HG03103 (cell line): Measurements from ENCODE around the gene ANXA7.
A peak's percentile ranks its signal among the peaks of the same experiment; 100 is the strongest.
"Not testable (repeated sequence)": the region's sequence is repeated elsewhere in the genome, so short reads cannot be mapped to it uniquely, and the experiment has no call there.

Experiments
- ATAC-seq: cut with Tn5 transposase; IDR thresholded peaks from one replicate; pipeline ENCODE4 v1.9.1; 2021; ENCODE audit warnings: low read depth; ENCODE audit not compliant: unreplicated experiment

ANXA7 gene

GRCh38 chr10:73408978-73409521 lies 4.8 kb downstream of the ANXA7 start:
- no peak for ATAC-seq

GRCh38 chr10:73408061-73408460 lies 5.8 kb downstream of the ANXA7 start:
- ATAC-seq = no peak

DNA sequence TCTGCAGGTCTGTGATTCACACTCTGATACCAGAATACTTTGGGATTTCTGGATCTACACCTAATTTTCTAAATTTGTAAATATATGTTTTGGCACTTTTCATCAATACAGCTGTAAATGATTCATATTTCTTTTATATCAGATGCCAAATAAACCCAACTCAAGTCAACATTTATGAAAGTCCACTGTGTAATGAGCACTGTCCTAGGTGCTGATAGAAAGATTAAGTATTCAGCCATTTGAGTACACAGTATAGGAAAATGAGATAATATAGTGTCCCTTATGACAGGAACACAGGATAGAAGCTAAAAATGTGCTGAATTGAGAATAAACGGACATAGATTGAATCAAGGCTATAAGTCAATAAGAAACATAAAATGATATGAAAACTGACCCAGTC lies 6.4 kb downstream of the ANXA7 start:
- ATAC-seq = no peak

GRCh38 chr10:73406846-73407245 lies 7.0 kb downstream of the ANXA7 start:
- ATAC-seq = no peak

GRCh38 chr10:73405556-73405955 lies 8.3 kb downstream of the ANXA7 start:
- no peak for ATAC-seq

- no peak for ATAC-seq
Observed at GRCh38 chr10:73404690-73405089, 9.2 kb downstream of the ANXA7 start.

GRCh38 chr10:73401636-73402035 lies 12.2 kb downstream of the ANXA7 start:
- no peak for ATAC-seq

- ATAC-seq = no peak
Observed at GRCh38 chr10:73399063-73399462, 14.8 kb downstream of the ANXA7 start.

DNA sequence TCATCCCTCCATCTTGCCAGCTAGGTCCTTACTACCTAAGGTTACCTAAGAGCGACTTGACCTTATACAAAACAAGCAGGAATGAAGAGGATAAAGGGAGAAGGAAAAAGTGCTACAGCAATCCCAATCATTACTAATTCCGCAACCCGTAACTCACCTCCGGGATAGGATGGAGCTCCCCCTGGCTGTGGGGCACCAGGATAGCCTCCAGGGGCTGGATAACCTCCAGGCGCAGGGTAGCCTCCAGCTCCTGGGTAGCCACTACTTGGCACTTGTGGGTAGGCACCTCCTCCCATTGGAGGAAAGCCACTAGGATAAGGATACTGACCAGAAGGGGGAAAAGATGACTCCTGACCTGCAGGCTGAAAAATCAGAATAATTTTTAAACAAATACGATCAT lies 15.8 kb downstream of the ANXA7 start:
- no peak for ATAC-seq

DNA sequence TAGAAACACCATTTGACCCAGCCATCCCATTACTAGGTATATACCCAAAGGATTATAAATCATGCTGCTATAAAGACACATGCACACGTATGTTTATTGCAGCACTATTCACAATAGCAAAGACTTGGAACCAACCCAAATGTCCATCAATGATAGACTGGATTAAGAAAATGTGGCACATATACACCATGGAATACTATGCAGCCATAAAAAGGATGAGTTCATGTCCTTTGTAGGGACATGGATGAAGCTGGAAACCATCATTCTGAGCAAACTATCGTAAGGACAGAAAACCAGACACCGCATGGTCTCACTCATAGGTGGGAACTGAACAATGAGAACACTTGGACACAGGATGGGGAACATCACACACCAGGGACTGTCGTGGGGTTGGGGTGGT lies 19.5 kb downstream of the ANXA7 start:
- not testable (repeated sequence) for ATAC-seq

DNA sequence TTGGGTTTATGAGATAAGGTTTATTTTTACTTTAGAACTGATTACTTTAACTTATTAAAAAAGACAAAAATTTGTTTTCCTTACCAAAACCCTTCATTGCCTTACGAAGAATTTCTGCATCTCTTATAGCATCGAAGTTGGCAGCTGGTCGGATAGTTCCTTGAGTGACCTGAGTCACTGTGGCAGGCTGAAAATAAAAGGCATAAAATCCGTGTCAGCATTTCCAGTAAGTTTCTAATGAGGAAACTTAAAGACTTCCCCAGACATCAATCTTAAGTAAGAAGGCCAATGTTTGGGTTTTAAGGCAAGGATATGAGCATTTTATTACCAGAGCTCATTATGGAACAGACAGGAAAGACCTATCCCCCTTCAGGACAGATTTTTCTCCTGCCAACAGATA lies 25.6 kb downstream of the ANXA7 start:
- no peak for ATAC-seq

- no peak for ATAC-seq
Observed at GRCh38 chr10:73386583-73386982, 27.3 kb downstream of the ANXA7 start.

GRCh38 chr10:73379064-73379748 lies 34.7 kb downstream of the ANXA7 start:
- no peak for ATAC-seq

- ATAC-seq = no peak
Observed at GRCh38 chr10:73376679-73377078, 37.2 kb downstream of the ANXA7 start.

DNA sequence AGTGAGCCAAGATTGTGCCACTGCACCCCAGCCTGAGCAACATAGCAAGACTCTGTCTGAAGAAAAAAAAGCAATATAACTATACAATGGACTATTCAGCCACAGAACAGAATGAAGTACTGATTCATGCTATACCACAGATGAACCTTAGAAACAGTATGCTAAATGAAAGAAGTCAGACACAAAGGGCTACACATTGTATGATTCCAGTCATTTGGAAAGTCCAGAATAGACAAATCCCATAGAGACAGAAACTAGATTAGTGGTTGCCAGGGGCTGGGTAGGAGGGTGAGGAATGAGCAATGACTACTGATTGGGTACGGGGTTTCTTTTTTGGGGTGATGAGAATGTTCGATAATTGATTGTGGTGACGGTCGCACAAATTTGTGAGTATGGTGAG lies 45.6 kb downstream of the ANXA7 start:
- no peak for ATAC-seq

- no peak for ATAC-seq
Observed at GRCh38 chr10:73366381-73367298, 47.2 kb downstream of the ANXA7 start.

- ATAC-seq = no peak
Observed at GRCh38 chr10:73364964-73365363, 48.9 kb downstream of the ANXA7 start.

GRCh38 chr10:73359492-73359891 lies 54.4 kb downstream of the ANXA7 start:
- ATAC-seq = no peak

DNA sequence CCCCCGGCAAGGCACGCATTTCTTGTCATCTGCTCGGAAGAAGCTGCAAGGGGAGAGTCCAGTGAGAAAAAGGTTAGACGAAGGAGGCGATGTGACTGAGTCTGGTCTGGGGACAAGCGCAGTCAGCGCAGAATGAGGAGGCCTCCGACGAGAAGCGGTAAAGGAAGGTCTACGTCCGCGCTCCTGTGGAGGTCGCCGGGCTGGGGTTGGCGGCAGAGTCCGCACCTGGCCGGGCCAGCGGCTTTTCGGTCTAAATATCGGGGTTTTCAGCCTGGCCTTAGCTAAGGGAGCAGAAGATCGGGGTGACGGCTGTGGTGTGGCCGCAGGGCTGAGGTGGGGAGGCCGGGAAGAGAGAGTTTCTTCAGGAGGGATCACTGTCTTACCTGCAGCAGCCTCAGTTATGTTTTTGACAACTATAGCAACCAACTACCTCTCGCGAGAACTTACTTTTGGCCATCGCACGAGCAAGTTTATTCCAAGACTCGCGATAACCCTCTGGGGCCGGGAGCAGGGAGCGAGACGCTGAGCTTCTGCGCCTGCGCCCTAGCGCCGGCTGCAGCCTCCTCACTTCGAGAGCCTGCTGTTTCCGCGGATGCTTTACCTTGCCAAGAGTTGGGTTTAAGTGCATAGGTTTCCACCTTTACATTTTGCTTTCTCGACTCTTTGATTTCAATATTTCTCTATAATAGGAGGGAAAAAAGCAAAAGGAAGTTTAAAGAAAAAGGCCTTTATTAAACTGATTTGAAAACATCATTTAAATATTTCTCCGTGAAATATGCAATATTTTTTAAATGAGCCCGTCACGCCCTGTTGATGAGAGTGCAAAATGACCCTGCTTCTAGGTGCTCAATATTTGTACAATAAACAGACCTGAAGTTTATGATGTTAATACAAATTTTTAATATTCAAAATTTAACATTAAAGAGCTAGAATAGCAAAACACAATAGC lies 55.3 kb downstream of the ANXA7 start, which contains the start of gene CFAP70:
CFAP70 (minus strand) TSS at position 534 of the 949 bp plus-strand sequence. CDS start 4,068 bp downstream, outside the sequence.
- peak; percentile 91 for ATAC-seq

DNA sequence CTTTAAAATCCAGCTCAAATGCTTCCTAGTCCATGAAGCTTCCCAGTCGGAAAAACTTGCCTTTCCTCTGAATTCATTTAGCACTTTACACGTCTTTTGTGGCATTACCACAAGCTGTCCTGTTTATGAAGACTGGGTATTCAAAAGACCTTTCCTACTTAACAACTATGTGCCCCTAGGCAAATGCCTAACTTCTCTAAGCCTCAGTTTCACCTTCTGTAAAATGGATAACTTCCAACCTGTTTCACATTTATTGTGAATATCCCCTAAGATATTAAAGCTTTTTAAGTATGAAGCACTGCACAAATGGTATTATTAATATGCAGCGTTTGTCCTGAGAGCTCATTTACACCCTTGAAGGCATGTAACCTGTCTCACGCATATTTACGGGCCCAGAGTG lies 56.0 kb downstream of the ANXA7 start:
- ATAC-seq = no peak
